Eye (tissue), 1 donor: Measurements from ENCODE around the gene DMRTB1.

ENCODE experiments used
- DNase-seq: peaks from one replicate; pipeline ENCODE4 v3.0.0-alpha.2; 2015

The DMRTB1 gene

GRCh38 chr1:53495633-53496345, 36.6 kb downstream of the DMRTB1 start:
- DNase-seq, result no peak

- no peak for DNase-seq
Measured at GRCh38 chr1:53498555-53499131, 39.4 kb downstream of the DMRTB1 start.

- DNase-seq, result no peak
Measured at GRCh38 chr1:53499257-53500203, 40.3 kb downstream of the DMRTB1 start.

GRCh38 chr1:53500204-53501064, 41.2 kb downstream of the DMRTB1 start:
- no peak for DNase-seq

- DNase-seq, result no peak
Measured at GRCh38 chr1:53501065-53502005, 42.1 kb downstream of the DMRTB1 start.

- DNase-seq, result peak; percentile 90
Measured at GRCh38 chr1:53502641-53503432, 43.6 kb downstream of the DMRTB1 start.

- DNase-seq, result peak; percentile 89
Measured at GRCh38 chr1:53503433-53504217, 44.4 kb downstream of the DMRTB1 start.

- no peak for DNase-seq
Measured at GRCh38 chr1:53504901-53505300, 45.7 kb downstream of the DMRTB1 start.

GRCh38 chr1:53505401-53505800, 46.2 kb downstream of the DMRTB1 start:
- DNase-seq, result no peak

GRCh38 chr1:53505891-53506290, 46.7 kb downstream of the DMRTB1 start:
- no peak for DNase-seq

- no peak for DNase-seq
Measured at GRCh38 chr1:53506355-53507050, 47.3 kb downstream of the DMRTB1 start.

- peak; percentile 70 for DNase-seq
Measured at GRCh38 chr1:53507116-53507820, 48.1 kb downstream of the DMRTB1 start.

GRCh38 chr1:53508056-53508990, 49.1 kb downstream of the DMRTB1 start:
- no peak for DNase-seq

- peak; percentile 60 for DNase-seq
Measured at GRCh38 chr1:53508991-53509666, 49.9 kb downstream of the DMRTB1 start.

- DNase-seq, result no peak
Measured at GRCh38 chr1:53509775-53510174, 50.6 kb downstream of the DMRTB1 start.

- DNase-seq, result no peak
Measured at GRCh38 chr1:53510215-53510614, 51.0 kb downstream of the DMRTB1 start.
